HCT116 (cell line): ENCODE measurements around the gene SPOCK3. TPM values are rescaled to one million over a fixed set of nuclear protein-coding genes. Genes with fewer than 3 reads are reported as not detected.

Experiments used
- ATAC-seq: fragments of 200-7000 bp; cut with Tn5 transposase; 2 replicates; pipeline ENCODE4 v1.9.1; 2020; ENCODE audit warnings: mild to moderate bottlenecking, moderate library complexity
- BruUV-seq: library from RNA; stranded (reverse); fragments of 400-500 nt; replicated peaks from 2 replicates; lab custom pipeline; 2021; lab: Mats Ljungman, UMichigan
- CTCF ChIA-PET: fragments of 300-600 bp; sonication (Branson Sonifier 250); formaldehyde crosslinking; loops from one replicate; lab custom pipeline; 2021; ENCODE audit warnings: antibody characterized with exemption; lab: Charles Lee
- POLR2A ChIA-PET: fragments of 300-600, 350-600 bp; sonication (Branson Sonifier 250); formaldehyde crosslinking; loops from one replicate; lab custom pipeline; 2021; ENCODE audit warnings: antibody characterized with exemption; lab: Charles Lee
- RAD21 ChIA-PET, 2 experiments: fragments of 300-600 bp; sonication (Branson Sonifier 250); formaldehyde crosslinking; loops; one replicate each; lab custom pipeline; 2023; ENCODE audit warnings: low total read pairs in 2 of 2; ENCODE audit not compliant: uncharacterized antibody in 2 of 2, unreplicated experiment in 2 of 2, low non-redundant PET in 1 of 2; lab: Charles Lee
- DNase-seq: peaks from one replicate; pipeline ENCODE4 v3.0.0-alpha.2; 2010; ENCODE audit warnings: low read depth, low spot score
- H2AFZ ChIP-seq: fragments of 200-600 bp; shearing (Covaris generic), sonication (generic); 2 replicates; pipeline ENCODE4 v1.6.1; 2017; ENCODE audit warnings: low read depth, mixed run types, mixed read lengths, antibody characterized with exemption, low read length; ENCODE audit not compliant: poor library complexity, severe bottlenecking
- H3K27ac ChIP-seq: 2 replicates; pipeline ENCODE4 v1.5.1; 2012; ENCODE audit warnings: low read depth, low read length
- H3K27me3 ChIP-seq: fragments of 200-600 bp; sonication (generic); 2 replicates; pipeline ENCODE4 v1.6.1; 2016; ENCODE audit warnings: mixed run types, low read length, mixed read lengths; ENCODE audit not compliant: insufficient read depth
- H3K36me3 ChIP-seq, 2 experiments: fragments of 200-500 bp in 1 of 2; fragments of 200-600 bp in 1 of 2; sonication (Bioruptor generic) in 1 of 2; sonication (generic) in 1 of 2; 2 replicates each; pipeline versions ENCODE4 v1.5.1 to v1.6.1; 2014 to 2016; ENCODE audit warnings: low read length in 2 of 2, inconsistent platforms in 1 of 2, mixed read lengths in 1 of 2, mixed run types in 1 of 2; ENCODE audit not compliant: insufficient read depth in 2 of 2, control insufficient read depth in 1 of 2
- H3K4me1 ChIP-seq, 2 experiments: fragments of 200-600 bp in 1 of 2; sonication (generic) in 1 of 2; 2 replicates each; pipeline versions ENCODE4 v1.5.1 to v1.6.1; 2012 to 2017; ENCODE audit warnings: low read length in 2 of 2, inconsistent platforms in 1 of 2, mild to moderate bottlenecking in 1 of 2, mixed read lengths in 1 of 2, mixed run types in 1 of 2, moderate library complexity in 1 of 2; ENCODE audit not compliant: insufficient read depth in 2 of 2, control insufficient read depth in 1 of 2
- H3K4me2 ChIP-seq: fragments of 200-600 bp; sonication (generic); 2 replicates; pipeline ENCODE4 v1.6.1; 2017; ENCODE audit warnings: mixed run types, low read length, mixed read lengths
- H3K4me3 ChIP-seq, 2 experiments: fragments of 200-600 bp in 1 of 2; sonication (generic) in 1 of 2; replicated peaks in 1 of 2; 2 replicates each; pipeline ENCODE4 v1.5.1; 2011 to 2016; ENCODE audit warnings: low read length in 2 of 2, control low read depth in 1 of 2, low read depth in 1 of 2, mild to moderate bottlenecking in 1 of 2, mixed read lengths in 1 of 2, mixed run types in 1 of 2
- H3K79me2 ChIP-seq: fragments of 200-600 bp; sonication (generic); 2 replicates; pipeline ENCODE4 v1.6.1; 2017; ENCODE audit warnings: mild to moderate bottlenecking, mixed run types, low read length, moderate library complexity, mixed read lengths; ENCODE audit not compliant: insufficient read depth
- H3K9ac ChIP-seq: fragments of 200-600 bp; sonication (generic); 2 replicates; pipeline ENCODE4 v1.6.1; 2016; ENCODE audit warnings: low read length, mixed read lengths
- H3K9me2 ChIP-seq: fragments of 200-600 bp; sonication (generic), shearing (Covaris generic); 2 replicates; pipeline ENCODE4 v1.6.1; 2017; ENCODE audit warnings: mixed run types, mild to moderate bottlenecking, moderate library complexity; ENCODE audit not compliant: insufficient read depth
- H3K9me3 ChIP-seq, 2 experiments: fragments of 200-500 bp in 1 of 2; fragments of 200-600 bp in 1 of 2; sonication (Bioruptor generic) in 1 of 2; sonication (generic) in 1 of 2; 2 replicates each; pipeline ENCODE4 v1.6.1; 2014 to 2017; ENCODE audit warnings: low read length in 2 of 2, mixed read lengths in 2 of 2, inconsistent platforms in 1 of 2, low read depth in 1 of 2, mild to moderate bottlenecking in 1 of 2, mixed run types in 1 of 2, moderate library complexity in 1 of 2; ENCODE audit not compliant: control insufficient read depth in 1 of 2, insufficient read depth in 1 of 2
- H4K20me1 ChIP-seq: fragments of 200-600 bp; sonication (generic), shearing (Covaris generic); 2 replicates; pipeline ENCODE4 v1.6.1; 2017; ENCODE audit warnings: mixed run types, mild to moderate bottlenecking, moderate library complexity; ENCODE audit not compliant: insufficient read depth
- CBX3 ChIP-seq: IDR thresholded peaks from 2 replicates; pipeline ENCODE4 v1.6.1; 2012; ENCODE audit warnings: low read depth
- CTCF ChIP-seq, 3 experiments: fragments of 200-600 bp in 1 of 3; sonication (generic) in 1 of 3; IDR thresholded peaks in 2 of 3; conservative IDR thresholded peaks in 1 of 3; 2 replicates each; pipeline ENCODE4 v1.5.1; 2012 to 2017; ENCODE audit warnings: low read depth in 2 of 3, low read length in 2 of 3, antibody characterized with exemption in 1 of 3, borderline replicate concordance in 1 of 3, control low read depth in 1 of 3, mild to moderate bottlenecking in 1 of 3, mixed read lengths in 1 of 3, mixed run types in 1 of 3, moderate library complexity in 1 of 3; ENCODE audit not compliant: insufficient read depth in 1 of 3
- ELF1 ChIP-seq: IDR thresholded peaks from 2 replicates; pipeline ENCODE4 v1.6.1; 2012; ENCODE audit warnings: low read depth, borderline replicate concordance
- POLR2A ChIP-seq: IDR thresholded peaks from 2 replicates; pipeline ENCODE4 v1.7.0; 2011; ENCODE audit warnings: borderline replicate concordance; ENCODE audit not compliant: insufficient read depth, insufficient read length; ENCODE audit errors: extremely low read depth
- RAD21 ChIP-seq: IDR thresholded peaks from 2 replicates; pipeline ENCODE4 v1.6.1; 2012; ENCODE audit warnings: low read depth, mild to moderate bottlenecking
- REST ChIP-seq: IDR thresholded peaks from 2 replicates; pipeline ENCODE4 v1.6.1; 2012; ENCODE audit warnings: low read depth
- SP1 ChIP-seq: IDR thresholded peaks from 2 replicates; pipeline ENCODE4 v1.6.1; 2012; ENCODE audit warnings: low read depth
- TCF7L2 ChIP-seq: IDR thresholded peaks from 2 replicates; pipeline ENCODE4 v1.7.0; 2011; ENCODE audit warnings: borderline replicate concordance, inconsistent platforms; ENCODE audit not compliant: insufficient read depth, insufficient read length; ENCODE audit errors: extremely low read depth
- intact Hi-C: fragments of 100-400 bp; cut with micrococcal nuclease; formaldehyde crosslinking; loops from 2 replicates; pipeline ENCODE4 v1.10.0; 2022
- total RNA-seq: library from RNA; stranded (reverse); gene quantifications from one replicate; pipeline ENCODE4 v1.2.1, GENCODE V29; 2021; ENCODE audit not compliant: unreplicated experiment

Gene SPOCK3
- total RNA-seq, 1 experiment from 2014 or later = 1.7 TPM

- TF ChIP-seq CTCF (IDR thresholded peaks at IDR 0.05 in 2 of 3, conservative IDR thresholded peaks at IDR 0.05 in 1 of 3; ENCODE audit: borderline replicate concordance in 1 of 3, insufficient read depth in 1 of 3, low read depth in 2 of 3, low read length in 2 of 3) (no peak), SP1 (no peak), ELF1 (no peak), POLR2A (no peak), CBX3 (no peak), TCF7L2 (no peak)
Observed at GRCh38 chr4:166957451-166957850, 276.8 kb downstream of the SPOCK3 start (continued).

GRCh38 chr4:166956484-166956883 lies 277.8 kb downstream of the SPOCK3 start:
- H3K9me3 ChIP-seq = no peaks in the 10 kb centered on the region
- ATAC-seq (no peak), DNase-seq (no peak)
- no peaks in the 10 kb centered on the region for H3K9me2 ChIP-seq
- no peak overlapping the region for H2AFZ ChIP-seq
- no peak overlapping the region for H3K4me3 ChIP-seq
- no peaks in the 10 kb centered on the region for H4K20me1 ChIP-seq
- H3K9ac ChIP-seq = no peak overlapping the region
- ChIA-PET RAD21 (no interaction called here), POLR2A (no interaction called here), CTCF (no interaction called here)
- no peaks in the 10 kb centered on the region for H3K27me3 ChIP-seq
- no TSS peak for BruUV-seq
- no peaks in the 10 kb centered on the region for H3K4me1 ChIP-seq
- intact Hi-C loops = no loop called here
- no peak overlapping the region for H3K4me2 ChIP-seq
- H3K36me3 ChIP-seq = no peaks in the 10 kb centered on the region
- no peak for TF ChIP-seq SP1
- TF ChIP-seq RAD21 = no peak
- TF ChIP-seq REST = no peak
- H3K27ac ChIP-seq = no peak overlapping the region
- no peaks in the 10 kb centered on the region for H3K79me2 ChIP-seq
